Trophoblast cell (in vitro differentiated cells and primary cell): ENCODE results near the gene DNAH14.

ENCODE experiments used
- DNase-seq, 2 donors: peaks; one replicate each; pipeline ENCODE4 v3.0.0-alpha.2; 2016
- H2AFZ ChIP-seq: 2 replicates; pipeline ENCODE4 v1.6.1; 2013; ENCODE audit warnings: low read length, moderate library complexity, mild to moderate bottlenecking; ENCODE audit not compliant: insufficient read depth, poor library complexity
- H2AK5ac ChIP-seq: 2 replicates; pipeline ENCODE4 v1.6.1; 2013; ENCODE audit warnings: mild to moderate bottlenecking, low read length
- H2BK120ac ChIP-seq: 2 replicates; pipeline ENCODE4 v1.6.1; 2013; ENCODE audit warnings: low read length, mild to moderate bottlenecking, moderate library complexity; ENCODE audit not compliant: insufficient read depth, poor library complexity
- H2BK12ac ChIP-seq: 2 replicates; pipeline ENCODE4 v1.6.1; 2013; ENCODE audit warnings: mild to moderate bottlenecking, low read length, moderate library complexity
- H2BK5ac ChIP-seq: 2 replicates; pipeline ENCODE4 v1.6.1; 2013; ENCODE audit warnings: low read length, low read depth, moderate library complexity, mild to moderate bottlenecking; ENCODE audit not compliant: poor library complexity
- H3K14ac ChIP-seq: 2 replicates; pipeline ENCODE4 v1.6.1; 2013; ENCODE audit warnings: mild to moderate bottlenecking, low read length
- H3K18ac ChIP-seq: 2 replicates; pipeline ENCODE4 v1.6.1; 2013; ENCODE audit warnings: mild to moderate bottlenecking, low read length
- H3K23ac ChIP-seq: 2 replicates; pipeline ENCODE4 v1.6.1; 2013; ENCODE audit warnings: low read length
- H3K27ac ChIP-seq: 2 replicates; pipeline ENCODE4 v1.5.1; 2013; ENCODE audit warnings: low read depth, mild to moderate bottlenecking, inconsistent platforms, low read length, moderate library complexity
- H3K27me3 ChIP-seq: 2 replicates; pipeline ENCODE4 v1.6.1; 2013; ENCODE audit warnings: inconsistent platforms, mild to moderate bottlenecking, low read length, moderate library complexity; ENCODE audit not compliant: insufficient read depth
- H3K36me3 ChIP-seq, 2 experiments: 1 replicate in 1 of 2; 2 replicates in 1 of 2; pipeline ENCODE4 v1.6.1; 2013; ENCODE audit warnings: low read length in 2 of 2, mild to moderate bottlenecking in 2 of 2, moderate library complexity in 1 of 2; ENCODE audit not compliant: insufficient read depth in 2 of 2, control insufficient read depth in 1 of 2
- H3K4ac ChIP-seq: 2 replicates; pipeline ENCODE4 v1.6.1; 2013; ENCODE audit warnings: low read depth, mild to moderate bottlenecking, low read length, moderate library complexity
- H3K4me1 ChIP-seq, 2 experiments: 1 replicate in 1 of 2; 2 replicates in 1 of 2; pipeline ENCODE4 v1.6.1; 2013; ENCODE audit warnings: low read length in 2 of 2, mild to moderate bottlenecking in 2 of 2, moderate library complexity in 1 of 2; ENCODE audit not compliant: insufficient read depth in 2 of 2, control insufficient read depth in 1 of 2
- H3K4me2 ChIP-seq: 2 replicates; pipeline ENCODE4 v1.6.1; 2013; ENCODE audit warnings: inconsistent platforms, mild to moderate bottlenecking, low read length, moderate library complexity
- H3K4me3 ChIP-seq: 2 replicates; pipeline ENCODE4 v1.5.1; 2013; ENCODE audit warnings: mild to moderate bottlenecking, low read depth, low read length, inconsistent platforms
- H3K79me1 ChIP-seq: one replicate; pipeline ENCODE4 v1.6.1; 2013; ENCODE audit warnings: low read length
- H3K79me2 ChIP-seq: 2 replicates; pipeline ENCODE4 v1.6.1; 2013; ENCODE audit warnings: low read length, mild to moderate bottlenecking; ENCODE audit not compliant: control insufficient read depth, insufficient read depth, poor library complexity
- H3K9ac ChIP-seq: 2 replicates; pipeline ENCODE4 v1.6.1; 2013; ENCODE audit warnings: mild to moderate bottlenecking, low read length
- H3K9me3 ChIP-seq: 2 replicates; pipeline ENCODE4 v1.6.1; 2013; ENCODE audit warnings: low read depth, mild to moderate bottlenecking, control low read depth, inconsistent platforms, low read length; ENCODE audit not compliant: insufficient read depth
- H4K12ac ChIP-seq: 2 replicates; pipeline ENCODE4 v1.6.1; 2013; ENCODE audit warnings: low read depth, mild to moderate bottlenecking, low read length, moderate library complexity
- H4K8ac ChIP-seq: 2 replicates; pipeline ENCODE4 v1.6.1; 2013; ENCODE audit warnings: low read depth, mild to moderate bottlenecking, low read length, moderate library complexity
- H4K91ac ChIP-seq: one replicate; pipeline ENCODE4 v1.6.1; 2013; ENCODE audit warnings: low read depth, mild to moderate bottlenecking, low read length, moderate library complexity
- WGBS: extraction: QIAGEN DNeasy Blood & Tissue Kit; methylation state at CpG from one replicate; pipeline ENCODE4 v1.1.7; 2013; ENCODE audit warnings: missing lambda C conversion rate; ENCODE audit not compliant: insufficient read length, insufficient coverage; ENCODE audit errors: extremely low coverage; 5-methylcytosine and 5-hydroxymethylcytosine counted together

DNAH14 gene

DNA sequence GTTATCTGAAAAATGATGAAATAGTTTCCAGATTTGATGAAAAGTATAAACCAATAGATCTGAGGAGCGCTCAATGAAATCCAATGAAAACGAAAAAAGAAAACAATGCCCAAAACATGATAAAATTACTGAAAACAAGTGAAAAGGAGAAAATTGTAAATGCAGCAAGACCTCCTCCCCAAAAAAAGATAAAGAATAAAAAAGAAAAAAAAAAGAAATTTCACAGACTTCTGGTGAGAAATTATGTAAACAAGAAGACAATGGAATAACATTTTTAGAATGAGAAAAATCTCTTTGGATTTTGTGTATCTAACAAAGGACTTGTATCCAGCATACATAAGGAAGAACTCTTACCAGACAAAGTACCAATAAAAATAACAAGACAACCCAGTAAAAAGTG is 134.2 kb downstream of the DNAH14 start:
- WGBS: no CpG with 5 or more reads among the region's 2 CpGs
- Histone ChIP-seq H3K18ac (no peak overlapping the region), H3K4me2 (no peak overlapping the region), H2BK12ac (no peak overlapping the region), H3K79me1 (no peaks in the 10 kb centered on the region), H2BK120ac (no peak overlapping the region), H3K27ac (no peak overlapping the region), H3K9me3 (no peaks in the 10 kb centered on the region), H3K27me3 (no peaks in the 10 kb centered on the region), H2BK5ac (no peak overlapping the region), H4K91ac (no peak overlapping the region), H3K4me1 (no peaks in the 10 kb centered on the region), H2AFZ (no peak overlapping the region), H4K12ac (no peak overlapping the region), H3K79me2 (no peaks in the 10 kb centered on the region), H4K8ac (no peak overlapping the region), H3K4ac (no peak overlapping the region), H3K9ac (no peak overlapping the region), H3K23ac (no peak overlapping the region), H2AK5ac (no peak overlapping the region), H3K14ac (no peak overlapping the region), H3K36me3 (peaks cover 2 to 3% of the 10 kb centered on the region in 2 experiments), H3K4me3 (no peak overlapping the region)
- DNase-seq: no peak

GRCh38 chr1:225070972-225071371 is 141.5 kb downstream of the DNAH14 start:
- no peak overlapping the region for H2BK120ac ChIP-seq
- H3K4me3 ChIP-seq: no peak overlapping the region
- no peaks in the 10 kb centered on the region for H3K79me1 ChIP-seq
- no peaks in the 10 kb centered on the region for H3K4me1 ChIP-seq
- DNase-seq: no peak
- H4K91ac ChIP-seq: no peak overlapping the region
- no peak overlapping the region for H3K18ac ChIP-seq
- H2AK5ac ChIP-seq: no peak overlapping the region
- peaks cover 4% of the 10 kb centered on the region in 2 experiments for H3K36me3 ChIP-seq
- no peak overlapping the region for H2AFZ ChIP-seq
- H3K27me3 ChIP-seq: no peaks in the 10 kb centered on the region
- H2BK5ac ChIP-seq: no peak overlapping the region
- H3K23ac ChIP-seq: no peak overlapping the region
- no peak overlapping the region for H2BK12ac ChIP-seq
- no CpG with 5 or more reads among the region's 2 CpGs for WGBS
- no peak overlapping the region for H3K14ac ChIP-seq
- H3K79me2 ChIP-seq: no peaks in the 10 kb centered on the region
- H3K4me2 ChIP-seq: no peak overlapping the region
- no peak overlapping the region for H3K27ac ChIP-seq
- H3K9me3 ChIP-seq: peaks cover 3% of the 10 kb centered on the region
- H3K9ac ChIP-seq: no peak overlapping the region
- H3K4ac ChIP-seq: no peak overlapping the region
- no peak overlapping the region for H4K8ac ChIP-seq
- no peak overlapping the region for H4K12ac ChIP-seq

DNA sequence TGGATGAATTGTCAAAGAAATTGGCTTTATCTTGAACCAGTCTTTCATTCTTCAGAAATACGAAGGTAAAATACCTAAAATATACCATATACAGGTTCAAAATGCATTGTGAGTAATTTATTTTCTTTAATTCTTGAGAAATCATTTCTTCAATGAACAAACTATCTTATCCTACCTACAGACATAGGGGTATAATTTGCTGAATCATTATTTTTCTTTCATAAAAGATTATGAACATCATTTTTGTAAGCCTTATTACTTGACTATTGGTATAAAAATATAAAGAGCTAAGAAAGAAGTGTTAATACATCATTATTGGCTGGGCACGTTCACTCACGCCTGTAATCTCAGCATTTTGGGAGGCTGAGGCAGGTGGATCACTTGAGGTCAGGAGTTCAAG is 167.7 kb downstream of the DNAH14 start:
- no peaks in the 10 kb centered on the region for H3K27me3 ChIP-seq
- no peak overlapping the region for H3K14ac ChIP-seq
- H3K79me1 ChIP-seq: no peaks in the 10 kb centered on the region
- no peak overlapping the region for H2BK12ac ChIP-seq
- H3K23ac ChIP-seq: no peak overlapping the region
- no peak overlapping the region for H2BK120ac ChIP-seq
- H3K79me2 ChIP-seq: no peaks in the 10 kb centered on the region
- H4K91ac ChIP-seq: no peak overlapping the region
- H3K4me1 ChIP-seq: no peaks in the 10 kb centered on the region
- H3K9ac ChIP-seq: no peak overlapping the region
- H3K27ac ChIP-seq: no peak overlapping the region
- no peak overlapping the region for H3K4ac ChIP-seq
- no peak overlapping the region for H3K18ac ChIP-seq
- no peak overlapping the region for H4K12ac ChIP-seq
- no CpG with 5 or more reads among the region's 3 CpGs for WGBS
- no peak overlapping the region for H2AFZ ChIP-seq
- H3K36me3 ChIP-seq: no peaks in the 10 kb centered on the region
- no peak for DNase-seq
- H2BK5ac ChIP-seq: no peak overlapping the region
- H4K8ac ChIP-seq: no peak overlapping the region
- no peak overlapping the region for H3K4me2 ChIP-seq
- H3K4me3 ChIP-seq: no peak overlapping the region
- H3K9me3 ChIP-seq: peaks cover 1% of the 10 kb centered on the region
- no peak overlapping the region for H2AK5ac ChIP-seq

GRCh38 chr1:225111000-225111399 is 181.5 kb downstream of the DNAH14 start:
- H2BK5ac ChIP-seq: no peak overlapping the region
- H4K91ac ChIP-seq: no peak overlapping the region
- H3K23ac ChIP-seq: no peak overlapping the region
- H2AFZ ChIP-seq: no peak overlapping the region
- no peak overlapping the region for H2BK120ac ChIP-seq
- no peaks in the 10 kb centered on the region for H3K27me3 ChIP-seq
- H2BK12ac ChIP-seq: no peak overlapping the region
- H3K4me1 ChIP-seq: no peaks in the 10 kb centered on the region
- no peak overlapping the region for H3K4ac ChIP-seq
- no peak overlapping the region for H4K12ac ChIP-seq
- H3K27ac ChIP-seq: no peak overlapping the region
- no peak overlapping the region for H3K18ac ChIP-seq
- H3K36me3 ChIP-seq: no peaks in the 10 kb centered on the region
- DNase-seq: no peak
- no peak overlapping the region for H3K14ac ChIP-seq
- H3K4me3 ChIP-seq: no peak overlapping the region
- no peaks in the 10 kb centered on the region for H3K9me3 ChIP-seq
- no peaks in the 10 kb centered on the region for H3K79me2 ChIP-seq
- no peaks in the 10 kb centered on the region for H3K79me1 ChIP-seq
- H2AK5ac ChIP-seq: no peak overlapping the region
- no peak overlapping the region for H3K4me2 ChIP-seq
- H3K9ac ChIP-seq: no peak overlapping the region
- no peak overlapping the region for H4K8ac ChIP-seq
